Measurements from ENCODE around the gene UFD1.

DNA sequence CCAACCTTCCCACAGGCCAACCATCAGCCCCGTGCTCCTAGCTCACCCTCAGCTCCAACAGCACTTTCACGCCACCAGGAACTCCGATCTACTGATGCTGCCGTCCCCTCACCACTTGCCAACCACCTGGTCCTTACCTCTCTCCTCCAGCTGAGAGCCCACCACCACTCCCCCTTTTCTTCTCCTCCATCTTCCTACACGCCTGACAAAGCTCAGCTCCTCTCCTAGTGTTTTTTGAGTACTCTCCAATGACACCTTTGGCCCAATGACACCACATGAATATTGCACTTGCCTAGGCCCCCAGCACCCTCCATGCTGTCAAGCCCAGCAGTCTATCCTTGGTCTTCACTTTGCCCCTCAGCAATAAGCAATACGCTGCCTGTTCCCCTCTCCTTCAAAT lies 78.1 kb downstream of the UFD1 start:
- no peak for TF ChIP-seq POLR2AphosphoS5 (IDR thresholded peaks at IDR 0.05; ENCODE audit: low read depth, low read length)
- TF ChIP-seq, protein P1, sequence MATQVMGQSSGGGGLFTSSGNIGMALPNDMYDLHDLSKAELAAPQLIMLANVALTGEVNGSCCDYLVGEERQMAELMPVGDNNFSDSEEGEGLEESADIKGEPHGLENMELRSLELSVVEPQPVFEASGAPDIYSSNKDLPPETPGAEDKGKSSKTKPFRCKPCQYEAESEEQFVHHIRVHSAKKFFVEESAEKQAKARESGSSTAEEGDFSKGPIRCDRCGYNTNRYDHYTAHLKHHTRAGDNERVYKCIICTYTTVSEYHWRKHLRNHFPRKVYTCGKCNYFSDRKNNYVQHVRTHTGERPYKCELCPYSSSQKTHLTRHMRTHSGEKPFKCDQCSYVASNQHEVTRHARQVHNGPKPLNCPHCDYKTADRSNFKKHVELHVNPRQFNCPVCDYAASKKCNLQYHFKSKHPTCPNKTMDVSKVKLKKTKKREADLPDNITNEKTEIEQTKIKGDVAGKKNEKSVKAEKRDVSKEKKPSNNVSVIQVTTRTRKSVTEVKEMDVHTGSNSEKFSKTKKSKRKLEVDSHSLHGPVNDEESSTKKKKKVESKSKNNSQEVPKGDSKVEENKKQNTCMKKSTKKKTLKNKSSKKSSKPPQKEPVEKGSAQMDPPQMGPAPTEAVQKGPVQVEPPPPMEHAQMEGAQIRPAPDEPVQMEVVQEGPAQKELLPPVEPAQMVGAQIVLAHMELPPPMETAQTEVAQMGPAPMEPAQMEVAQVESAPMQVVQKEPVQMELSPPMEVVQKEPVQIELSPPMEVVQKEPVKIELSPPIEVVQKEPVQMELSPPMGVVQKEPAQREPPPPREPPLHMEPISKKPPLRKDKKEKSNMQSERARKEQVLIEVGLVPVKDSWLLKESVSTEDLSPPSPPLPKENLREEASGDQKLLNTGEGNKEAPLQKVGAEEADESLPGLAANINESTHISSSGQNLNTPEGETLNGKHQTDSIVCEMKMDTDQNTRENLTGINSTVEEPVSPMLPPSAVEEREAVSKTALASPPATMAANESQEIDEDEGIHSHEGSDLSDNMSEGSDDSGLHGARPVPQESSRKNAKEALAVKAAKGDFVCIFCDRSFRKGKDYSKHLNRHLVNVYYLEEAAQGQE (IDR thresholded peaks at IDR 0.05; ENCODE audit: insufficient read depth in 1 of 2, low read depth in 2 of 2, low read length in 2 of 2): no peak
- no peak for TF ChIP-seq SIN3A (IDR thresholded peaks at IDR 0.05; ENCODE audit: borderline replicate concordance, insufficient read depth, low read length)
- TF ChIP-seq TAF1 (IDR thresholded peaks at IDR 0.05; ENCODE audit: borderline replicate concordance, insufficient read depth, low read length): no peak
